HepG2 (cell line): Measurements from ENCODE around the gene KLHL12. TPM values are rescaled to one million over a fixed set of nuclear protein-coding genes. Genes with fewer than 3 reads are reported as not detected.

ENCODE experiments used
- ATM ChIP-seq: fragments of 450-650 bp; IDR thresholded peaks from 2 replicates; pipeline ENCODE4 v1.7.1; 2017; ENCODE audit warnings: mild to moderate bottlenecking, borderline replicate concordance
- FOXC1 ChIP-seq: sonication (generic); formaldehyde crosslinking; IDR thresholded peaks from 2 replicates; pipeline ENCODE4 v1.8.0; 2022; ENCODE audit warnings: mild to moderate bottlenecking, missing genetic modification reagents, borderline replicate concordance
- FOXP4 ChIP-seq: sonication (generic); formaldehyde crosslinking; IDR thresholded peaks from 2 replicates; pipeline ENCODE4 v1.4.0; 2020; ENCODE audit warnings: missing genetic modification reagents
- HMGXB3 ChIP-seq: sonication (generic); formaldehyde crosslinking; IDR thresholded peaks from 2 replicates; pipeline ENCODE4 v1.4.0; 2020; ENCODE audit warnings: missing genetic modification reagents, borderline replicate concordance
- HNF1B ChIP-seq: sonication (generic); formaldehyde crosslinking; IDR thresholded peaks from 2 replicates; pipeline ENCODE4 v1.5.1; 2020; ENCODE audit warnings: mild to moderate bottlenecking, moderate library complexity, missing genetic modification reagents
- HNRNPK ChIP-seq: fragments of 200-400 bp; formaldehyde crosslinking; IDR thresholded peaks from 2 replicates; pipeline ENCODE4 v1.6.1; 2018; ENCODE audit warnings: low read length, low read depth, moderate library complexity, mild to moderate bottlenecking; ENCODE audit not compliant: poor library complexity, severe bottlenecking
- JUND ChIP-seq: sonication (generic); formaldehyde crosslinking; IDR thresholded peaks from 2 replicates; pipeline ENCODE4 v1.8.0; 2022; ENCODE audit warnings: mild to moderate bottlenecking, missing genetic modification reagents
- PLRG1 ChIP-seq: fragments of 450-650 bp; conservative IDR thresholded peaks from 2 replicates; pipeline ENCODE4 v1.6.1; 2016
- SNAI1 ChIP-seq: sonication (generic); formaldehyde crosslinking; IDR thresholded peaks from 2 replicates; pipeline ENCODE4 v1.5.0; 2020; ENCODE audit warnings: mild to moderate bottlenecking, missing genetic modification reagents, borderline replicate concordance
- UBTF ChIP-seq: sonication (generic); formaldehyde crosslinking; IDR thresholded peaks from 2 replicates; pipeline ENCODE4 v1.4.0; 2020; ENCODE audit warnings: mild to moderate bottlenecking, missing genetic modification reagents
- ZBTB1 ChIP-seq: sonication (generic); formaldehyde crosslinking; IDR thresholded peaks from 2 replicates; pipeline ENCODE4 v1.4.0; 2020; ENCODE audit warnings: missing genetic modification reagents, borderline replicate concordance
- ZNF180 ChIP-seq: sonication (generic); formaldehyde crosslinking; IDR thresholded peaks from 2 replicates; pipeline ENCODE4 v1.4.0; 2020; ENCODE audit warnings: low read depth, missing genetic modification reagents, borderline replicate concordance
- ZNF597 ChIP-seq: sonication (generic); formaldehyde crosslinking; IDR thresholded peaks from 2 replicates; pipeline ENCODE4 v1.5.0; 2020; ENCODE audit warnings: missing genetic modification reagents
- ZNF691 ChIP-seq: sonication (generic); formaldehyde crosslinking; IDR thresholded peaks from 2 replicates; pipeline ENCODE4 v1.4.0; 2020; ENCODE audit warnings: missing genetic modification reagents, low read depth, mild to moderate bottlenecking, borderline replicate concordance
- polyA plus RNA-seq, 8 experiments: library from polyadenylated mRNA; depleted of rRNA in 3 of 8; stranded (reverse) in 7 of 8; unstranded in 1 of 8; fragments of >200 nt; fragmentation: Illumina TruSeq in 4 of 8; extraction: Trizol in 4 of 8; gene quantifications; 2 replicates each; pipeline versions ENCODE4 v1.2.1 to v1.2.3, GENCODE V29; 2011 to 2016; ENCODE audit warnings: low read depth in 4 of 8, missing spikeins in 1 of 8, mixed read lengths in 1 of 8; ENCODE audit not compliant: insufficient read depth in 1 of 8
- total RNA-seq, 5 experiments: library from RNA; depleted of rRNA; stranded (reverse); fragments of >200 nt; fragmentation: Illumina TruSeq; extraction: Trizol; gene quantifications; 2 replicates each; pipeline ENCODE4 v1.2.3, GENCODE V29; 2016; ENCODE audit warnings: low read depth in 1 of 5

KLHL12 gene
- total and polyA plus RNA-seq, 2 of the 13 experiments (the other 11 are each of a cell fraction or from before 2014, with no cell fraction given), result 19.2 to 25.2 TPM

GRCh38 chr1:202926581-202927491, at the start of gene KLHL12 (continued):
- TF ChIP-seq FOXP4 (CRISPR knock-in tag), result peak; percentile 71
- TF ChIP-seq ZNF691 (CRISPR knock-in tag), result peak; percentile 50; the same call in 1 of the 2 replicates
- peak; percentile 78 for TF ChIP-seq JUND
- no peak for TF ChIP-seq ZNF180 (CRISPR knock-in tag)
- no peak for TF ChIP-seq ATM
- TF ChIP-seq UBTF (CRISPR knock-in tag), result peak; percentile 97
- peak; percentile 44 for TF ChIP-seq HNRNPK
- TF ChIP-seq FOXC1 (CRISPR knock-in tag), result peak; percentile 87; the same call in 1 of the 2 replicates
- 0 out of 2 replicates have a peak, but pooled peaks have one; percentile 51 for TF ChIP-seq HMGXB3 (CRISPR knock-in tag)
- TF ChIP-seq ZBTB1, result no peak
- no peak for TF ChIP-seq PLRG1
- TF ChIP-seq ZNF597 (CRISPR knock-in tag), result no peak
- TF ChIP-seq SNAI1 (CRISPR knock-in tag), result 0 out of 2 replicates have a peak, but pooled peaks have one; percentile 38
- 0 out of 2 replicates have a peak, but pooled peaks have one; percentile 55 for TF ChIP-seq HNF1B (CRISPR knock-in tag)
